GM12878 (cell line): Measurements from ENCODE around the gene UBL4B. TPM values are rescaled to one million over a fixed set of nuclear protein-coding genes. Genes with fewer than 3 reads are reported as not detected.

Experiments
- ATAC-seq: fragments of 200-7000 bp; cut with Tn5 transposase; 3 replicates; pipeline ENCODE4 v1.9.1; 2020; ENCODE audit warnings: mild to moderate bottlenecking, moderate library complexity
- BruUV-seq: library from RNA; stranded (reverse); fragments of 400-500 nt; replicated peaks from 2 replicates; lab custom pipeline; 2021; lab: Mats Ljungman, UMichigan
- CTCF ChIA-PET: fragments of 300-600 bp; sonication (Branson Sonifier 250); formaldehyde crosslinking; extraction: SDS; loops from one replicate; lab custom pipeline; 2021; ENCODE audit warnings: inconsistent platforms; lab: Yijun Ruan, JAX
- POLR2A ChIA-PET: fragments of 350-600 bp; formaldehyde crosslinking; extraction: SDS; loops from one replicate; lab custom pipeline; 2021; ENCODE audit warnings: inconsistent platforms; lab: Charles Lee
- RAD21 ChIA-PET: fragments of 300-600 bp; sonication (Branson Sonifier 250); formaldehyde crosslinking; loops from one replicate; lab custom pipeline; 2023; ENCODE audit warnings: antibody characterized with exemption; ENCODE audit not compliant: unreplicated experiment; lab: Charles Lee
- SMC1A ChIA-PET: fragments of 300-600 bp; sonication (Branson Sonifier 250); formaldehyde crosslinking; loops from one replicate; lab custom pipeline; 2023; ENCODE audit not compliant: unreplicated experiment, uncharacterized antibody; lab: Charles Lee
- DNase-seq: peaks from one replicate; pipeline ENCODE4 v3.0.0-alpha.2; 2011; ENCODE audit warnings: low read depth, low spot score
- FAIRE-seq: peaks from 3 replicates; lab custom pipeline; 2011; peaks lifted over from hg19 to GRCh38; lab: Jason Lieb, UNC
- H2AFZ ChIP-seq: 2 replicates; pipeline ENCODE4 v1.6.0; 2011; ENCODE audit warnings: low read depth, low read length, control low read depth; ENCODE audit not compliant: control insufficient read depth
- H3K27ac ChIP-seq: 2 replicates; pipeline ENCODE4 v1.5.1; 2011; ENCODE audit warnings: control low read depth; ENCODE audit not compliant: control insufficient read depth, insufficient read depth
- H3K27me3 ChIP-seq, 2 experiments: replicated peaks in 1 of 2; 2 replicates each; pipeline versions ENCODE4 v1.6.0 to v1.6.1; 2011; ENCODE audit warnings: low read length in 1 of 2; ENCODE audit not compliant: control insufficient read depth in 2 of 2, insufficient read depth in 2 of 2
- H3K36me3 ChIP-seq, 2 experiments: 2 replicates each; pipeline ENCODE4 v1.5.1; 2011; ENCODE audit warnings: low read length in 1 of 2; ENCODE audit not compliant: control insufficient read depth in 2 of 2, insufficient read depth in 2 of 2
- H3K4me1 ChIP-seq: 2 replicates; pipeline ENCODE4 v1.6.1; 2011; ENCODE audit warnings: mild to moderate bottlenecking, low read length, moderate library complexity, mixed read lengths; ENCODE audit not compliant: control insufficient read depth, insufficient read depth
- H3K4me2 ChIP-seq: 2 replicates; pipeline ENCODE4 v1.6.0; 2011; ENCODE audit warnings: control low read depth; ENCODE audit not compliant: control insufficient read depth, insufficient read depth
- H3K4me3 ChIP-seq: fragments of 200-600 bp; sonication (generic); 2 replicates; pipeline ENCODE4 v1.5.1; 2016
- H3K79me2 ChIP-seq: 2 replicates; pipeline ENCODE4 v1.6.0; 2011; ENCODE audit warnings: low read length; ENCODE audit not compliant: control insufficient read depth, insufficient read depth
- H3K9ac ChIP-seq: 2 replicates; pipeline ENCODE4 v1.8.0; 2011; ENCODE audit warnings: low read length, control low read depth, mixed read lengths; ENCODE audit not compliant: control insufficient read depth, insufficient read depth
- H3K9me3 ChIP-seq: replicated peaks from 3 replicates; pipeline ENCODE4 v1.5.1; 2011; ENCODE audit warnings: mild to moderate bottlenecking, low read length; ENCODE audit not compliant: control insufficient read depth, insufficient read depth
- H4K20me1 ChIP-seq: 2 replicates; pipeline ENCODE4 v1.6.0; 2011; ENCODE audit not compliant: control insufficient read depth, insufficient read depth
- EED ChIP-seq: sonication (generic); IDR thresholded peaks from 2 replicates; pipeline ENCODE4 v1.6.1; 2016; ENCODE audit warnings: antibody characterized with exemption, low read depth
- HSF1 ChIP-seq: fragments of 150-350 bp; IDR thresholded peaks from 2 replicates; pipeline ENCODE4 v1.6.1; 2014; ENCODE audit warnings: mild to moderate bottlenecking, low read depth, low read length
- IRF4 ChIP-seq: IDR thresholded peaks from 2 replicates; pipeline ENCODE4 v1.6.1; 2011; ENCODE audit warnings: low read depth, low read length
- MEF2A ChIP-seq: IDR thresholded peaks from 2 replicates; pipeline ENCODE4 v1.6.1; 2011; ENCODE audit warnings: low read depth, mild to moderate bottlenecking, low read length, moderate library complexity; ENCODE audit not compliant: insufficient read depth
- MTA2 ChIP-seq: fragments of 450-650 bp; IDR thresholded peaks from 2 replicates; pipeline ENCODE4 v1.6.1; 2016; ENCODE audit warnings: low read depth, mild to moderate bottlenecking, moderate library complexity
- MTA3 ChIP-seq: IDR thresholded peaks from 2 replicates; pipeline ENCODE4 v1.6.1; 2012; ENCODE audit warnings: low read length, inconsistent platforms, borderline replicate concordance
- POLR2A ChIP-seq: IDR thresholded peaks from 2 replicates; pipeline ENCODE4 v1.6.1; 2011; ENCODE audit warnings: low read depth, mild to moderate bottlenecking, low read length
- RBBP5 ChIP-seq: fragments of 200-600 bp; sonication (generic); conservative IDR thresholded peaks from 2 replicates; pipeline ENCODE4 v1.6.1; 2016
- SUZ12 ChIP-seq: fragments of 200-600 bp; sonication (generic); IDR thresholded peaks from one replicate; pipeline ENCODE4 v1.6.1; 2018; ENCODE audit warnings: antibody characterized with exemption, mild to moderate bottlenecking; ENCODE audit not compliant: unreplicated experiment
- ZNF217 ChIP-seq: fragments of 450-650 bp; IDR thresholded peaks from 2 replicates; pipeline ENCODE4 v1.6.1; 2017; ENCODE audit warnings: antibody characterized with exemption, mild to moderate bottlenecking
- WGBS: methylation state at CpG from one replicate; pipeline ENCODE4 v1.1.6; 2016; ENCODE audit warnings: low lambda C conversion rate; ENCODE audit not compliant: insufficient replicate concordance, insufficient coverage; ENCODE audit errors: missing lambda C conversion rate; 5-methylcytosine and 5-hydroxymethylcytosine counted together
- in situ Hi-C: fragments of 300-500 bp; cut with MboI; formaldehyde crosslinking; loops from 9 replicates; pipeline ENCODE4 v1.14.3; 2018; ENCODE audit warnings: mixed read lengths
- intact Hi-C: fragments of 100-400 bp; cut with micrococcal nuclease; formaldehyde crosslinking; loops from one replicate; pipeline ENCODE4 v1.14.2; 2022; ENCODE audit not compliant: unreplicated experiment
- polyA plus RNA-seq, 11 experiments: library from polyadenylated mRNA; depleted of rRNA in 4 of 11; unstranded in 6 of 11; stranded (reverse) in 5 of 11; fragments of >200 nt; fragmentation: Nextera tagmentation in 4 of 11; fragmentation: Illumina TruSeq in 1 of 11; extraction: Ambion mirVana in 4 of 11; extraction: Trizol in 1 of 11; gene quantifications; 1 replicate in 1 of 11; 2 replicates in 10 of 11; pipeline versions ENCODE4 v1.2.1 to v1.2.3, GENCODE V29; 2011 to 2016; ENCODE audit warnings: inconsistent platforms in 2 of 11, missing spikeins in 2 of 11, low read depth in 1 of 11
- total RNA-seq, 4 experiments: library from RNA; depleted of rRNA in 3 of 4; stranded (reverse); fragments of >200 nt in 3 of 4; fragmentation: Illumina TruSeq in 1 of 4; extraction: Trizol in 1 of 4; gene quantifications; 2 replicates each; pipeline versions ENCODE4 v1.2.1 to v1.2.3, GENCODE V29; 2013 to 2021

The UBL4B gene
- total and polyA plus RNA-seq, 10 of the 15 experiments (the other 5 are each of a cell fraction or from before 2014, with no cell fraction given), result 0.06 to 0.15 TPM; not detected in 8

DNA sequence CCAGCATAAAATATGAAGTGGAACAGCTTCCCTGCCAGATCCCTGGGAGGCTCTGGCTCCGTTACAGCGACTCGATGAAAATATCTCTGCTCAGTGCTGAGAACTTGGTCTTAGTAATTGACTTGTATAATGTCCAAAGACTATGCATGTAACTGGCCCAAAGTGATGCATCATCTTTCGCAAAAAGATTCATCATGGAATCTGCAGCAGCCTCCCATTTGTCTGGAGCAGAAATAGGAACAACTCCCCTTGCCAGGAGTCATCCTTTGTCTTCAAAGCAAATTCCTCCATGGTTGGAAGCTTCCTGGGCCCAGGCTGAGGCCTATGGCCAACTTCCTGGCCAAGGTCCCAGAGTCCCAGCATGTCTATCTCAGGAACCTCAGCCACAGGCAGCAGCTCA, 21.2 kb downstream of the UBL4B start:
- ChIA-PET RAD21 (no interaction called here), POLR2A (no interaction called here), SMC1A (no interaction called here), CTCF (interaction anchor here (1.1 kb wide), 1 partner anchor 30 kb away, joined by 3 read pairs; no protein-coding TSS in a partner anchor)
- H3K4me2 ChIP-seq, result no peak overlapping the region
- no peak for TF ChIP-seq EED
- no peak for TF ChIP-seq SUZ12
- no peak for TF ChIP-seq ZNF217
- no peak for TF ChIP-seq MEF2A
- no peak for FAIRE-seq
- in situ Hi-C loops, result no loop called here
- no peaks in the 10 kb centered on the region for H3K36me3 ChIP-seq
- no peaks in the 10 kb centered on the region for H3K9me3 ChIP-seq
- no peak overlapping the region for H3K4me3 ChIP-seq
- no peaks in the 10 kb centered on the region for H3K4me1 ChIP-seq
- peaks cover 0 to 9% of the 10 kb centered on the region in 2 experiments; a peak in 3 of 4 replicates for H3K27me3 ChIP-seq
- H4K20me1 ChIP-seq, result no peaks in the 10 kb centered on the region
- no peaks in the 10 kb centered on the region for H3K79me2 ChIP-seq
- intact Hi-C loops, result no loop called here
- 61% methylated on average over 4 of the region's 4 CpGs for WGBS
- BruUV-seq, result no TSS peak
- no peak overlapping the region for H2AFZ ChIP-seq
- H3K9ac ChIP-seq, result no peak overlapping the region
- no peak overlapping the region for H3K27ac ChIP-seq
- no peak for ATAC-seq
- DNase-seq, result no peak

DNA sequence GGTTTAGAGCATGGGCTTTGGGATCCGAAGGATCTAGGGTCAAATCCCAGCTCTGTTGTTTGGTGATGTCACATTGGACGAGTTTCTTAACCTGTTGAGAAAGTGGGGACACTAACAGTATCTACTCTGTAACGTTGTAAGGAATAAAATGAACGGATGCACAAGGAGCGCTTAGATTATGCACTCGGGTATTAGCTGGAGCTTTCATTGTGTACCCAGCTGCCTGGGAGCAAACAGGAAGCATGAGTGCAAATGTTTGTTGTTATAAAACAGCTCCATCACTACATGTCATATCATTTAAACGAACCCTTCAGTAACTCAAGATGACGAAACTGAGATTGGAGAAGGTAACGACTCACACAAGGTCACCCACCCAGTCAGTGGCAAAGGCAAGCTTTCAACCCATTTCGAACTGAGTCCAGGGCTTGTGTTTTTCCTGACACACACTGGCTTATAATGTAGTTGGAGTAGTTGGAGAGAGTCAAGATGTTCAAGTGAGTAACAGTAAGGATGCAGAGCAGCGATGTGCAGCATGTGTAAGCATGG, 21.9 kb downstream of the UBL4B start:
- no peak overlapping the region for H3K4me3 ChIP-seq
- intact Hi-C loops, result no loop called here
- TF ChIP-seq RBBP5, result no peak
- no peak for TF ChIP-seq MTA2
- TF ChIP-seq IRF4, result no peak
- TF ChIP-seq POLR2A, result no peak
- TF ChIP-seq MTA3, result no peak
- TF ChIP-seq HSF1, result no peak
- TF ChIP-seq, all 136 proteins: peak for 0
- CTCF ChIA-PET, result no interaction called here
- Histone ChIP-seq H3K27ac (no peak overlapping the region), H3K79me2 (no peaks in the 10 kb centered on the region), H3K4me2 (no peak overlapping the region), H3K9me3 (no peaks in the 10 kb centered on the region), H3K4me1 (no peaks in the 10 kb centered on the region), H3K36me3 (no peaks in the 10 kb centered on the region), H2AFZ (no peak overlapping the region), H3K9ac (no peak overlapping the region), H4K20me1 (no peaks in the 10 kb centered on the region), H3K27me3 (peaks cover 0 to 9% of the 10 kb centered on the region in 2 experiments; a peak in 3 of 4 replicates)
- ATAC-seq (no peak), FAIRE-seq (no peak), DNase-seq (no peak)
- in situ Hi-C loops, result no loop called here
- RAD21 ChIA-PET, result no interaction called here
- SMC1A ChIA-PET, result no interaction called here
- 35% methylated on average over 11 of the region's 11 CpGs for WGBS
- POLR2A ChIA-PET, result no interaction called here
- BruUV-seq, result no TSS peak
